CD4-positive, alpha-beta T cell treated with Interferon gamma for 1 hour (primary cell): ENCODE measurements around the gene LYSMD2.
A peak's percentile ranks its signal among the peaks of the same experiment; 100 is the strongest.

ENCODE experiments used
- DNase-seq: peaks from one replicate; pipeline ENCODE4 v3.0.0-alpha.2; 2020

The LYSMD2 gene

GRCh38 chr15:51718219-51718618, 19.2 kb downstream of the LYSMD2 start:
- no peak for DNase-seq

- no peak for DNase-seq
Observed at GRCh38 chr15:51714911-51715310, 22.5 kb downstream of the LYSMD2 start.

- no peak for DNase-seq
Observed at GRCh38 chr15:51714162-51714561, 23.3 kb downstream of the LYSMD2 start.

- DNase-seq, result no peak
Observed at GRCh38 chr15:51709031-51709430, 28.4 kb downstream of the LYSMD2 start.

- DNase-seq, result no peak
Observed at GRCh38 chr15:51708013-51708412, 29.4 kb downstream of the LYSMD2 start.

- no peak for DNase-seq
Observed at GRCh38 chr15:51706926-51707608, 30.4 kb downstream of the LYSMD2 start.

GRCh38 chr15:51706291-51706690, 31.2 kb downstream of the LYSMD2 start:
- no peak for DNase-seq

GRCh38 chr15:51702710-51703109, 34.7 kb downstream of the LYSMD2 start:
- no peak for DNase-seq

GRCh38 chr15:51699373-51699772, 38.1 kb downstream of the LYSMD2 start:
- no peak for DNase-seq

- no peak for DNase-seq
Observed at GRCh38 chr15:51697163-51697562, 40.3 kb downstream of the LYSMD2 start.

- DNase-seq, result no peak
Observed at GRCh38 chr15:51696566-51696965, 40.9 kb downstream of the LYSMD2 start.

GRCh38 chr15:51692154-51692553, 45.3 kb downstream of the LYSMD2 start:
- DNase-seq, result no peak

- DNase-seq, result no peak
Observed at GRCh38 chr15:51688863-51689262, 48.6 kb downstream of the LYSMD2 start.

GRCh38 chr15:51687565-51687964, 49.9 kb downstream of the LYSMD2 start:
- no peak for DNase-seq

GRCh38 chr15:51681303-51681963, 56.0 kb downstream of the LYSMD2 start, which contains the start of gene SCG3:
TSS of gene SCG3 (plus strand) at chr15:51681503. CDS start at chr15:51681756, 253 bp downstream.
- DNase-seq, result peak; percentile 47

- no peak for DNase-seq
Observed at GRCh38 chr15:51680321-51680720, 57.1 kb downstream of the LYSMD2 start.

GRCh38 chr15:51678096-51678495, 59.4 kb downstream of the LYSMD2 start:
- no peak for DNase-seq

- no peak for DNase-seq
Observed at GRCh38 chr15:51677452-51677851, 60.0 kb downstream of the LYSMD2 start.

GRCh38 chr15:51677021-51677420, 60.4 kb downstream of the LYSMD2 start:
- DNase-seq, result no peak

- no peak for DNase-seq
Observed at GRCh38 chr15:51675234-51675633, 62.2 kb downstream of the LYSMD2 start.
